ENCODE data around the gene GPRIN1. TPM values are rescaled to one million over a fixed set of nuclear protein-coding genes. Genes with fewer than 3 reads are reported as not detected.

Gene GPRIN1
- total and polyA plus RNA-seq, 4 donors: 0.23 to 0.50 (median 0.30) TPM; not detected in 1

DNA sequence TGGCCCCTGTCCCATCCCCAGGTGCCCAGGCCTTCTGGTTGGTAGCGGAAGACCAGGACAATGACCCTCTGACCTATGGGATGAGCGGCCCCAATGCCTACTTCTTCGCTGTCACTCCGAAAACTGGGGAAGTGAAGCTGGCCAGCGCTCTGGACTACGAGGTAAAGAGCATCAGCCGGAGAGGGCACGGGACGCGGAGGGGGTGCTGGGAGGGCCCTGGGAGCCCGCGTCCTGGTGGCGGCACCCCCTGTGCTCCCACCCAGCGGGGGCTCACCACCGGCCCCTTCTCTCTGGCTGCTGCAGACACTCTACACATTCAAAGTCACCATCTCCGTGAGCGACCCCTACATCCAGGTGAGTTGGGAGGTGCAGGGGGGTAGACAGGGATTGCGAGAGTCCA is 41.3 kb downstream of the GPRIN1 start (continued):
- TF ChIP-seq HNF4G (IDR thresholded peaks at IDR 0.05) (no peak), JUND (IDR thresholded peaks at IDR 0.05) (no peak), FOXA1 (IDR thresholded peaks at IDR 0.05) (no peak)
- TF ChIP-seq, protein P1, sequence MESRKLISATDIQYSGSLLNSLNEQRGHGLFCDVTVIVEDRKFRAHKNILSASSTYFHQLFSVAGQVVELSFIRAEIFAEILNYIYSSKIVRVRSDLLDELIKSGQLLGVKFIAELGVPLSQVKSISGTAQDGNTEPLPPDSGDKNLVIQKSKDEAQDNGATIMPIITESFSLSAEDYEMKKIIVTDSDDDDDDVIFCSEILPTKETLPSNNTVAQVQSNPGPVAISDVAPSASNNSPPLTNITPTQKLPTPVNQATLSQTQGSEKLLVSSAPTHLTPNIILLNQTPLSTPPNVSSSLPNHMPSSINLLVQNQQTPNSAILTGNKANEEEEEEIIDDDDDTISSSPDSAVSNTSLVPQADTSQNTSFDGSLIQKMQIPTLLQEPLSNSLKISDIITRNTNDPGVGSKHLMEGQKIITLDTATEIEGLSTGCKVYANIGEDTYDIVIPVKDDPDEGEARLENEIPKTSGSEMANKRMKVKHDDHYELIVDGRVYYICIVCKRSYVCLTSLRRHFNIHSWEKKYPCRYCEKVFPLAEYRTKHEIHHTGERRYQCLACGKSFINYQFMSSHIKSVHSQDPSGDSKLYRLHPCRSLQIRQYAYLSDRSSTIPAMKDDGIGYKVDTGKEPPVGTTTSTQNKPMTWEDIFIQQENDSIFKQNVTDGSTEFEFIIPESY (IDR thresholded peaks at IDR 0.05): no peak

DNA sequence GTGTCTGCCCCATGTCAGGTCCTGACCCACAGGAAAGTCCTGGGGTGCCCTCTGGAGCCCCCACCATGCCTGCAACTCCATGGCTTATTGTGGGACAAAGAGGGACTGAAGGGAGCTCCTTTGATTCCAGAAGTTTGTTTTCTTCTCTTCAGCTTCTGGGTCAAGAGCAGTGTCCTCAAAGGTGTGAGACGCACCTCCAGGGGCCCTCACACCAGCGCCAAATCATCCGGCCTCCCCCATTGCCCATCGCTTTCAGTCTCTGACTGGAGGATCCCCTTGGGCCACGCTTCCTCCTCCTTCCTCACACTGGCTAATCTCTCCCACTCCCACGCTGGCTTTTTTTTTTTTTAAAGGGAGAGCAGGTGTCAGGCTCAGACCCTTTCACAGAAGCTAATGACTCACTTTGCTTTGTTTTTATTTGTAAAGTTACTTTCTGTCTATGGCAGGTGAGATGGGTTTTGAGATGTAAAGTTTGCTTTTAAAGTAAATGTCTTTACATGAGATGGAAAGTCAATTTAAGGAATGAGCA is 44.1 kb downstream of the GPRIN1 start:
- WGBS: 84% methylated on average over 6 of the region's 6 CpGs
- Histone ChIP-seq H3K9ac (ENCODE audit: low read depth in 1 of 2, low read length in 2 of 2) (no peak overlapping the region), H3K4me1 (ENCODE audit: control insufficient read depth in 4 of 4, insufficient read depth in 4 of 4, low read length in 3 of 4) (no peaks in the 10 kb centered on the region), H3K36me3 (ENCODE audit: control insufficient read depth in 4 of 4, insufficient read depth in 3 of 4, low read depth in 1 of 4, low read length in 3 of 4) (no peaks in the 10 kb centered on the region), H3K27ac (ENCODE audit: low read depth in 1 of 2, low read length in 2 of 2) (no peak overlapping the region), H3K9me3 (ENCODE audit: control insufficient read depth in 4 of 4, low read length in 3 of 4) (no peaks in the 10 kb centered on the region), H3K4me3 (ENCODE audit: low read depth in 1 of 3, low read length in 3 of 3) (no peak overlapping the region), H3K27me3 (ENCODE audit: control insufficient read depth in 4 of 4, insufficient read depth in 4 of 4, low read length in 3 of 4) (no peaks in the 10 kb centered on the region)
- TF ChIP-seq, protein P2, sequence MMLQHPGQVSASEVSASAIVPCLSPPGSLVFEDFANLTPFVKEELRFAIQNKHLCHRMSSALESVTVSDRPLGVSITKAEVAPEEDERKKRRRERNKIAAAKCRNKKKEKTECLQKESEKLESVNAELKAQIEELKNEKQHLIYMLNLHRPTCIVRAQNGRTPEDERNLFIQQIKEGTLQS (IDR thresholded peaks at IDR 0.05): no peak
- no peak for TF ChIP-seq SP1 (IDR thresholded peaks at IDR 0.05)
- DNase-seq (ENCODE audit: low spot score): no peak

DNA sequence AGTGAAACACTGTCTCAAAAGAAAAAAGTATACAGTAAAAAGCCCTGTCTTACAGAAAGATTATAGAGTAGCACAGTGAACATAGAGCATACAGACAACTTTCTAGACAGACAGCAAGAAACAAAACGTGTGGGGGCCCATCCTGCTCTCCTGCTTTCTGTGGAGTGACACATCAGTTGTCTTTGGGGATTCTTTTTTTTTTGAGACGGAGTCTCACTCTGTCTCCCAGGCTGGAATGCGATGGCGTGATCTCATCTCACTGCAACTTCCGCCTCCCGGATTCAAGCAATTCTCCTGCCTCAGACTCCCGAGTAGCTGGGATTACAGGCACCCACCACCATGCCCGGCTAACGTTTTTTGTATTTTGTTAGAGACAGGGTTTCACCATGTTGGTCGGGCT is 46.0 kb downstream of the GPRIN1 start:
- no peak overlapping the region for H3K4me3 ChIP-seq (ENCODE audit: low read depth in 1 of 3, low read length in 3 of 3)
- no peaks in the 10 kb centered on the region for H3K27me3 ChIP-seq (ENCODE audit: control insufficient read depth in 4 of 4, insufficient read depth in 4 of 4, low read length in 3 of 4)
- TF ChIP-seq, protein P3, sequence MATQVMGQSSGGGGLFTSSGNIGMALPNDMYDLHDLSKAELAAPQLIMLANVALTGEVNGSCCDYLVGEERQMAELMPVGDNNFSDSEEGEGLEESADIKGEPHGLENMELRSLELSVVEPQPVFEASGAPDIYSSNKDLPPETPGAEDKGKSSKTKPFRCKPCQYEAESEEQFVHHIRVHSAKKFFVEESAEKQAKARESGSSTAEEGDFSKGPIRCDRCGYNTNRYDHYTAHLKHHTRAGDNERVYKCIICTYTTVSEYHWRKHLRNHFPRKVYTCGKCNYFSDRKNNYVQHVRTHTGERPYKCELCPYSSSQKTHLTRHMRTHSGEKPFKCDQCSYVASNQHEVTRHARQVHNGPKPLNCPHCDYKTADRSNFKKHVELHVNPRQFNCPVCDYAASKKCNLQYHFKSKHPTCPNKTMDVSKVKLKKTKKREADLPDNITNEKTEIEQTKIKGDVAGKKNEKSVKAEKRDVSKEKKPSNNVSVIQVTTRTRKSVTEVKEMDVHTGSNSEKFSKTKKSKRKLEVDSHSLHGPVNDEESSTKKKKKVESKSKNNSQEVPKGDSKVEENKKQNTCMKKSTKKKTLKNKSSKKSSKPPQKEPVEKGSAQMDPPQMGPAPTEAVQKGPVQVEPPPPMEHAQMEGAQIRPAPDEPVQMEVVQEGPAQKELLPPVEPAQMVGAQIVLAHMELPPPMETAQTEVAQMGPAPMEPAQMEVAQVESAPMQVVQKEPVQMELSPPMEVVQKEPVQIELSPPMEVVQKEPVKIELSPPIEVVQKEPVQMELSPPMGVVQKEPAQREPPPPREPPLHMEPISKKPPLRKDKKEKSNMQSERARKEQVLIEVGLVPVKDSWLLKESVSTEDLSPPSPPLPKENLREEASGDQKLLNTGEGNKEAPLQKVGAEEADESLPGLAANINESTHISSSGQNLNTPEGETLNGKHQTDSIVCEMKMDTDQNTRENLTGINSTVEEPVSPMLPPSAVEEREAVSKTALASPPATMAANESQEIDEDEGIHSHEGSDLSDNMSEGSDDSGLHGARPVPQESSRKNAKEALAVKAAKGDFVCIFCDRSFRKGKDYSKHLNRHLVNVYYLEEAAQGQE (IDR thresholded peaks at IDR 0.05): no peak
- TF ChIP-seq FOXA1 (IDR thresholded peaks at IDR 0.05) (no peak), GABPA (IDR thresholded peaks at IDR 0.05 in 1 of 2, conservative IDR thresholded peaks at IDR 0.05 in 1 of 2) (no peak), RAD21 (IDR thresholded peaks at IDR 0.05) (no peak)
- 85% methylated on average over 10 of the region's 10 CpGs for WGBS
- no peak for DNase-seq (ENCODE audit: low spot score)
- H3K9me3 ChIP-seq (ENCODE audit: control insufficient read depth in 4 of 4, low read length in 3 of 4): no peaks in the 10 kb centered on the region
- no peaks in the 10 kb centered on the region for H3K36me3 ChIP-seq (ENCODE audit: control insufficient read depth in 4 of 4, insufficient read depth in 3 of 4, low read depth in 1 of 4, low read length in 3 of 4)
- no peaks in the 10 kb centered on the region for H3K4me1 ChIP-seq (ENCODE audit: control insufficient read depth in 4 of 4, insufficient read depth in 4 of 4, low read length in 3 of 4)
- no peak overlapping the region for H3K27ac ChIP-seq (ENCODE audit: low read depth in 1 of 2, low read length in 2 of 2)
- H3K9ac ChIP-seq (ENCODE audit: low read depth in 1 of 2, low read length in 2 of 2): no peak overlapping the region

DNA sequence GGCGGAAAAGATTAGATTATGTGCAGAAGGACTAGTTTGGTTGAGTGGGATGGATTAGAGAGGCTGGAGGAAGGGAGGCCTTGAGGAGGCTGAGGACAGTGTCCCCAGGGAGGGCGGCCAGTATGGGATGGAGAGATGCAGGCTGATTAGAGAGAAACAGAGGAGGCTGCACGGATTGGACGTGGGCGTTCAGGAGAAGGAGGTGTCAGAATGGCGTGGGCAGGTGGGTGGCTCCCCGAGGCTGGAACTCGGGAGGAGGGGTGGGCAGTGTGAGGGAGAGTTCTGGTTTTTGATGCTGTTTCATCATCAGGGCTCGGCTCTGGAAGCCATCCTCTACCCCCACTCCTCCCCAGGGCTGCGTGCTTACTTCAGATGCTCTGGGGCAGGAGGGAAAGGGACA is 47.8 kb downstream of the GPRIN1 start:
- WGBS: 79% methylated on average over 10 of the region's 10 CpGs
- no peak overlapping the region for H3K4me3 ChIP-seq (ENCODE audit: low read depth in 1 of 3, low read length in 3 of 3)
- H3K27me3 ChIP-seq (ENCODE audit: control insufficient read depth in 4 of 4, insufficient read depth in 4 of 4, low read length in 3 of 4): no peaks in the 10 kb centered on the region
- TF ChIP-seq NR2F2 (IDR thresholded peaks at IDR 0.05) (no peak), TAF1 (conservative IDR thresholded peaks at IDR 0.05) (no peak), YY1 (IDR thresholded peaks at IDR 0.05) (no peak), HNF4A (conservative IDR thresholded peaks at IDR 0.05) (no peak), FOXA2 (IDR thresholded peaks at IDR 0.05) (no peak), GABPA (IDR thresholded peaks at IDR 0.05 in 1 of 2, conservative IDR thresholded peaks at IDR 0.05 in 1 of 2) (no peak)
- TF ChIP-seq, protein P3 (IDR thresholded peaks at IDR 0.05): no peak
- TF ChIP-seq, protein P4, sequence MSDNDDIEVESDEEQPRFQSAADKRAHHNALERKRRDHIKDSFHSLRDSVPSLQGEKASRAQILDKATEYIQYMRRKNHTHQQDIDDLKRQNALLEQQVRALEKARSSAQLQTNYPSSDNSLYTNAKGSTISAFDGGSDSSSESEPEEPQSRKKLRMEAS (IDR thresholded peaks at IDR 0.05): no peak
- H3K9me3 ChIP-seq (ENCODE audit: control insufficient read depth in 4 of 4, low read length in 3 of 4): no peaks in the 10 kb centered on the region
- H3K27ac ChIP-seq (ENCODE audit: low read depth in 1 of 2, low read length in 2 of 2): no peak overlapping the region
- H3K4me1 ChIP-seq (ENCODE audit: control insufficient read depth in 4 of 4, insufficient read depth in 4 of 4, low read length in 3 of 4): no peaks in the 10 kb centered on the region
- H3K9ac ChIP-seq (ENCODE audit: low read depth in 1 of 2, low read length in 2 of 2): no peak overlapping the region
- no peaks in the 10 kb centered on the region for H3K36me3 ChIP-seq (ENCODE audit: control insufficient read depth in 4 of 4, insufficient read depth in 3 of 4, low read depth in 1 of 4, low read length in 3 of 4)
- no peak for DNase-seq (ENCODE audit: low spot score)

Measured in liver (tissue), 9 donors.